GM03348 (cell line): ENCODE results near the gene IP6K3.

Experiments used
- DNase-seq: peaks from one replicate; pipeline ENCODE4 v3.0.0; 2012; ENCODE audit warnings: low spot score

IP6K3 gene

GRCh38 chr6:33689148-33689494 is 57.6 kb downstream of the IP6K3 start:
- no peak for DNase-seq

DNA sequence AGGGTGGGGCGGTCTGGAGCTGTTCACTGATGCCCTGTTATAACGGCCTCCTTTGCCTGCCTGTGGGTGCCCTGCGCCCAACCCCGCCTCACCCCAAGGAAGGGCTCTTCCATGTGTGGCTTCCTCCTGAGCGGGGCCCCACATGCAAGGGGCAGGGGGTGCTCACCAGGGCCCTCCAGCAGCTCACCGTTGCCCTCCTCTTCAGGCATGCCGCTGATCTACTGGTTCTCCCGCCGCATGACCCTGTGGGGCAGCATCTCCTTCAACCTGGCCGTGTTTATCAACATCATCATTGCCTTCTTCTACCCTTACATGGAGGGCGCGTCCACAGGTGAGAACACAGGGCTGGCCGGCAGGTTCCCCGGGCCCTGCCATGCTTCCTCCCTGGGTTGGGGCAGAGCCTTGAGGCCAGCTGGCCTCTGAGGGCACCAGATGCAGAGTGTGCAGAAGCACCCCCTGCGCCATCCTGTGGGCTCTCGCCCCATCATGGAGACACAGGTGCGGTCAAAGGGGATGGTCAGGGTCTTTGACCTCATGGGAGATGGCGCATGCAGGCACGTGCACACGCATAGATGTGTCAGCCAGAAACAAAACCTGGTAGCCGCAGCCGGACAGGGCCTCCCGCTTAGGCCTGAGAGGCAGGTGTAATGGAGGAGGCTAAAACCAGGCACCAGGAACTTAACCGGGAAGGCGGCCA is 58.1 kb downstream of the IP6K3 start:
- DNase-seq: no peak

- DNase-seq: no peak
Measured at GRCh38 chr6:33688006-33688405, 58.7 kb downstream of the IP6K3 start.

GRCh38 chr6:33686981-33687975 is 59.4 kb downstream of the IP6K3 start:
- no peak for DNase-seq

DNA sequence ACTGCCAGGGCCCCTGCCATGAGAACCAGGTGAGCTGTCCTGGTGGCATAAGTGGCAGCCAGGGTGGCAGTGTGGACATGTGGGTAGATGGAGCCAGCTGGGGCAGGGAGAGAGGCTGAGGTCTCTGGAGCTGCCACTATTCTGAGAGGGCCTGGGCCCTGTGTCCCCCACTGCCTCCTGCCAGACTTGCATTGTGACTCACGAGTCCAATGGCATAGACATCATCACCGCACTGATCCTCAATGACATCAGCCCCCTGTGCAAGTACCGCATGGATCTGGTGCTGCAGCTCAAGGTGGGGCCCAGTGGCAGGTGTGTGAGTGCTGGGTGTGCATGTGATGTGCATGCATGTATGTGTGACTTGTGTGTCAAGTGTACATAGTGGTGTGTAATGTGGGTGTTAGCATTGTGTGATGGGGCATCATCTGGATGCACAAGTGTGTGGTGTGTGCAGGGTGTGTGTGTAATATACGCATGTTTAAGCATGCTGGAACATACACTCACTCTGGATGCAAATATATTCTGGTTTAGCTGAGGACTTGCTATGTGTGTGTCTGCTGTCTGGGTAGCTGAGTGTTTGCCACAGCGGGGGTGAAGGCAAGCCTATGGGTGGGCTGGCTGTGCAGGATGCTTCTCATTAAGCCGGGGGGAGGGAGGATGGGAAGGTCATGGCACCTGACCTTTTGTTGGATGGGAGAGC is 60.3 kb downstream of the IP6K3 start:
- DNase-seq: no peak

DNA sequence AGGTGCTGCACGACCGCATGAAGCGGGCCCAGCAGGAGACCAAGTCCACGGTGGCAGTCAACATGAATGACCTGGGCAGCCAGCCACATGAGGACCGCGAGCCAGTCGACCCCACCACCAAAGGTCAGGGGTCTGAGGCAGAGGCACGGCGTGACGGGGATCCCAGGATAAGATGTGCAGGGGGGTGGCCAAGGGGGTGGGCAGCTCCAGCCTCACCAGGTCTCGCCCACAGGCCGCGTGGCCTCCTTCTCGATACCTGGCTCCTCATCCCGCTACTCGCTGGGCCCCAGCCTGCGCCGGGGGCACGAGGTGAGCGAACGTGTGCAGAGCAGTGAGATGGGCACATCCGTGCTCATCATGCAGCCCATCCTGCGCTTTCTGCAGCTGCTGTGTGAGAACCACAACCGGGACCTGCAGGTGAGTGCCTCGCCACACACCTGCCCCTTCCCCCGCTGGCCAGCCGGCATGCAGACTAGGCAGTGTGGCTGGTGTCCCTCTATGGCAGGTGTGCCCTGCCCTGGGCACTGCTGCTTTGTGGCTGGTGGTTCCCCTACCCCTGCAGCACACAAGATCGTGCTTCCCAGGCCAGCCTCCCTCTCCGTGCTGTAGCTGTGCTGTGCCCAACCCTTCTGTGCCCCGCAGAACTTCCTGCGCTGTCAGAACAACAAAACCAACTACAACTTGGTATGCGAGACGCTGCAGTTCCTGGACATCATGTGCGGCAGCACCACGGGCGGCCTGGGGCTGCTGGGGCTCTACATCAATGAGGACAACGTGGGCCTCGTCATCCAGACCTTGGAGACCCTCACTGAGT is 61.1 kb downstream of the IP6K3 start:
- no peak for DNase-seq

DNA sequence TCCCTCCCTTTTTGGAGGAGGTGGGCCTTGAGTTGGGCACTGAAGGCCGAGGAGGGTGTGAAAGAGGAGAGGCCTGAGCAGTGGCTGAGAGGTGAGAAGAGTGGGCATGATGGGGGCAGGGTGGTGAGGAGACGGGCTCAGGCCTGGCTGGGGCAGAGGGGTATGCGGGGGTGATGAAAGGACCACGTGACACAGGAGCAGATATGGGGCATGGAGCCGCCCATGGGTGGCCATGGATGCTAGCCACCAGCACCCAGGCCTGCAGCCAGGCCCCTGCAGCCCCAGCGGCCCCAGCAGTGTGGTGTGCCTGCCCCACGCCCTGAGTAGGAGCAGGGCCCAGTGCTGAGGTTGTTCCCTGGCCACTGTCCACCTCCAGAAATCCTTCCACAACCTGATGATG is 61.7 kb downstream of the IP6K3 start:
- no peak for DNase-seq

GRCh38 chr6:33684428-33684896 is 62.2 kb downstream of the IP6K3 start:
- no peak for DNase-seq

- no peak for DNase-seq
Measured at GRCh38 chr6:33683576-33684427, 62.9 kb downstream of the IP6K3 start.

DNA sequence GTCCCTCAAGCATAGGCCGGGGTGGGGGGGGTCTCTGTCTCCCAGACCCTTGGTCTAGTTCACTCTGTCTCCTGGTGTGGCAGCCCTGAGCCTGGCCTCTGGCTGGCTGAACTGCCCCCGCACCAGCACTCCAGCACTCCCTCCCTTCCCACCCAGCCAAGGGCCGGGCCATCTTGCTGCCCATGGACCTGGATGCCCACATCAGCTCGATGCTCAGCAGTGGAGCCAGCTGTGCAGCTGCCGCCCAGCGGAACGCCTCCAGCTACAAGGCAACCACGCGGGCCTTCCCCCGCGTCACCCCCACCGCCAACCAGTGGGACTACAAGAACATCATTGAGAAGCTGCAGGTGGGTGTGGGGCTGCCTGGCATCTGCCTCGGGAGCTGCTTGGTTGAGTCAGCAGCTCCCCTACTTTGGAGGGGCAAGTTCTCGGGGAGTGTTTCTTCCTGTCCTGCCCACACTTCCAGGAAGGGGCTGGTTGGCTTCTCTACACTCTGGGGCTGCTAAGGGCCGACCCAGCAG is 63.6 kb downstream of the IP6K3 start:
- DNase-seq: no peak

DNA sequence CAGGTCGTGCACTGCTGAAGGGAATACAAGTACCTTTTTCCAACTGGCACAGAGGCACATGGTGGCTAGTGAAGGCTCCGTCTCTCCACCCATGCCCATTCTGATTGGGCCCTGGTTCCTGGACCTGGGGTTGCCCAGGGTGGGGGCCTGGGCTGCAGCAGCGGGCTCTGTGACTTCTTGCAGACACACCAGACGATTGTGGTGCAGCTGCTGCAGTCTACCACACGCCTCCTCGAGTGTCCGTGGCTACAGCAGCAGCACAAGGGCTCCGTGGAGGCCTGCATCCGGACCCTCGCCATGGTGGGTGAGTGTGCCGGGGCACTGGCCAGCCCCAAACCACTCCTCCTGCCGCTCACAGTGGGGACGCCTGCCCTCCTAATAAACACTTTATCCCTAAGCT is 64.4 kb downstream of the IP6K3 start:
- DNase-seq: no peak

GRCh38 chr6:33679761-33680160 is 66.9 kb downstream of the IP6K3 start:
- no peak for DNase-seq

- no peak for DNase-seq
Measured at GRCh38 chr6:33678932-33679490, 67.7 kb downstream of the IP6K3 start.

DNA sequence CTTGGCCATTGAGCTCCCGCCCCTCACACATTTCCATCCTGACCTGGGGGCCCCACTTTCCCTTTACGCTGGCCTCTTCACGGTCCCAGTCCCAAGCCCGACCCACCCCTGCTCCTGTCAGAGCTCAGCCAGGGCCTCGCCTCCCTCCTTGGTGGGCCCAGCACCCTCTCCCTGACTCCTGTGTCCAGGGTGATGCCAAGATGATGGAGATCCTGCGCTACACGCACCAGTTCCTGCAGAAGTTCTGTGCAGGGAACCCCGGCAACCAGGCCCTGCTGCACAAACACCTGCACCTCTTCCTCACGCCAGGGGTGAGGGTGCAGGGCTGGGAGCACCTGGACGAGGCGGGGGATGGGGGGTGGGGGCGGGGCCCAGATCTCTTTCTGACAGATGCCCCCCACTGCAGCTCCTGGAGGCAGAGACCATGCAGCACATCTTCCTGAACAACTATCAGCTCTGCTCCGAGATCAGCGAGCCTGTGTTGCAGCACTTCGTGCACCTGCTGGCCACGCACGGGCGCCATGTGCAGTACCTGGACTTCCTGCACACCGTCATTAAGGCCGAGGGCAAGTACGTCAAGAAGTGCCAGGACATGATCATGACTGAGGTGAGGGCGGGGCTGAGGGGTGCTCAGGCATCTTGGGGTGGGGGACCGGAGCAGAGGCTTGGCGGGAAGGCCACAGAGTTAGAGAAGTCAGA is 68.3 kb downstream of the IP6K3 start:
- DNase-seq: no peak

DNA sequence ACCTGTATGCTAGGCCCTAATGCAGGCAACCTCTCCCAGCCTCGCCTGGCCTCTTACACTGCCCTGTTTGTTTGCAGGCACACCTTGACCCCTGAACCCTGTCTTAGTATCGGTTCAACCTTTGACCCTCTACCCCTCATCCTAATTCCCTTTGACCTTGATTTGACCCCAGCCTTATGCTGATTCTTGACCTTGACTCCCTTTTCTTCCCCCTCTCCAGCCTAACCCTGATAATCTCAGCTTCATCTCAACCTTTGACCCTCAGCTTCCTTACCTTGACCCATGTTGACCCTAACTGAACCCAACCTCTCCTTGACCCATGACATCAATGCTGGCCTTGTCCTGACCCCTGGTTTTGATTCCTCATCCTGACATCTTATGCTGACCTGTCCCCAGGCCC is 69.0 kb downstream of the IP6K3 start:
- no peak for DNase-seq

GRCh38 chr6:33677143-33677660 is 69.5 kb downstream of the IP6K3 start:
- peak; percentile 81 for DNase-seq

GRCh38 chr6:33676416-33677142 is 70.1 kb downstream of the IP6K3 start:
- no peak for DNase-seq

- no peak for DNase-seq
Measured at GRCh38 chr6:33675968-33676367, 70.7 kb downstream of the IP6K3 start.

DNA sequence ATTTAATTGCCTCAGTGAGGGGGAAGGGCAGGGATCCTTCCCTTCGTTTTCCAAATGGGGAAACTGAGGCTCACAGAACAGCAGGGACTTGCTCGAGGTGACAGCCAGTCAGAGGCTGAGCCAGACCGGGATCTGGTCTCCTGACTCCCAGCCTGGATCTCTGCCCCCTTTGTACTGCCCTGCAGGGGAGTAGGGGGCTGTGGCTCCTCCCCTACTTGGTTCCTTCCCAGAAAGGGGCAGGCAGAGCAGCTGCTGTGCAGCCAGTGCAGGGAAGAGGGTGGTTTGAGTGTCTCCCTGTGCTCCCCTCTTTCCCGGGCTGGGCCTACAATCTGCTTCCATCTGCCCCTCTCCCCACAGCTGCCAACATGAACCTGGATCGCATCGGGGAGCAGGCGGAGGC is 72.9 kb downstream of the IP6K3 start:
- no peak for DNase-seq
